Fibroblast of lung (primary cell): Measurements from ENCODE around the gene LIMS1. TPM values are rescaled to one million over a fixed set of nuclear protein-coding genes. Genes with fewer than 3 reads are reported as not detected.
"Not testable (repeated sequence)": the region's sequence is repeated elsewhere in the genome, so short reads cannot be mapped to it uniquely, and the experiment has no call there.

Experiments used
- DNase-seq, 2 donors: peaks; one replicate each; pipeline versions ENCODE4 v3.0.0 to v3.0.0-alpha.2; 2010; ENCODE audit warnings: low read depth in 2 of 2
- H2AFZ ChIP-seq: 2 replicates; pipeline ENCODE4 v1.5.1; 2012; ENCODE audit warnings: low read length, control low read depth, inconsistent platforms
- H3K27ac ChIP-seq: 2 replicates; pipeline ENCODE4 v1.5.1; 2011; ENCODE audit warnings: low read length, control low read depth; ENCODE audit not compliant: insufficient read depth
- H3K27me3 ChIP-seq: 2 replicates; pipeline ENCODE4 v1.5.1; 2011; ENCODE audit warnings: mild to moderate bottlenecking, low read length; ENCODE audit not compliant: control insufficient read depth, insufficient read depth
- H3K36me3 ChIP-seq: 2 replicates; pipeline ENCODE4 v1.5.1; 2011; ENCODE audit warnings: low read length; ENCODE audit not compliant: control insufficient read depth, insufficient read depth
- H3K4me1 ChIP-seq: 2 replicates; pipeline ENCODE4 v1.5.1; 2011; ENCODE audit warnings: low read length; ENCODE audit not compliant: control insufficient read depth, insufficient read depth; ENCODE audit errors: extremely low read depth
- H3K4me2 ChIP-seq: 2 replicates; pipeline ENCODE4 v1.5.1; 2011; ENCODE audit warnings: low read length, control low read depth; ENCODE audit not compliant: insufficient read depth; ENCODE audit errors: extremely low read depth
- H3K4me3 ChIP-seq, 4 experiments: fragments of 200-600 bp in 1 of 4; sonication (generic) in 1 of 4; replicated peaks in 1 of 4; 2 replicates each; pipeline ENCODE4 v1.5.1; 2011 to 2016; ENCODE audit warnings: low read length in 4 of 4, low read depth in 3 of 4, mild to moderate bottlenecking in 3 of 4, control low read depth in 2 of 4, inconsistent platforms in 1 of 4, mixed read lengths in 1 of 4; ENCODE audit not compliant: insufficient read depth in 1 of 4; ENCODE audit errors: control extremely low read depth in 1 of 4
- H3K79me2 ChIP-seq: 2 replicates; pipeline ENCODE4 v1.5.1; 2012; ENCODE audit warnings: mild to moderate bottlenecking, low read length, inconsistent platforms; ENCODE audit not compliant: control insufficient read depth, insufficient read depth
- H3K9ac ChIP-seq: 2 replicates; pipeline ENCODE4 v1.5.1; 2011; ENCODE audit warnings: mild to moderate bottlenecking, low read length, control low read depth; ENCODE audit not compliant: insufficient read depth
- H3K9me3 ChIP-seq: 2 replicates; pipeline ENCODE4 v1.5.1; 2012; ENCODE audit warnings: low read depth, low read length; ENCODE audit not compliant: control insufficient read depth, insufficient read depth
- H4K20me1 ChIP-seq: 2 replicates; pipeline ENCODE4 v1.5.1; 2011; ENCODE audit warnings: low read length; ENCODE audit not compliant: control insufficient read depth, insufficient read depth; ENCODE audit errors: extremely low read depth
- EZH2 ChIP-seq: IDR thresholded peaks from 2 replicates; pipeline ENCODE4 v1.5.1; 2012; ENCODE audit warnings: low read length, control low read depth, mild to moderate bottlenecking; ENCODE audit errors: missing control alignments
- polyA plus RNA-seq, 2 donors: library from polyadenylated mRNA; depleted of rRNA in 1 of 2; stranded (reverse) in 1 of 2; unstranded in 1 of 2; fragments of >200 nt; gene quantifications; 2 replicates each; pipeline ENCODE4 v1.2.1, GENCODE V29; 2011 to 2012; ENCODE audit warnings: missing spikeins in 1 of 2
- total RNA-seq: library from RNA; depleted of rRNA; stranded (reverse); fragments of >200 nt; gene quantifications from 2 replicates; pipeline ENCODE4 v1.2.1, GENCODE V29; 2014
- TF ChIP-seq, protein P1 (sequence below), 2 donors: IDR thresholded peaks in 1 of 2; conservative IDR thresholded peaks in 1 of 2; 1 replicate in 1 of 2; 2 replicates in 1 of 2; pipeline ENCODE4 v1.5.1; 2011 to 2012; ENCODE audit warnings: low read length in 2 of 2, control low read depth in 1 of 2, inconsistent platforms in 1 of 2, low read depth in 1 of 2, mild to moderate bottlenecking in 1 of 2

LIMS1 gene
- total and polyA plus RNA-seq, 2 donors (not counting 1 experiment from before 2014, with no cell fraction given), result 52.7 to 108 TPM

DNA sequence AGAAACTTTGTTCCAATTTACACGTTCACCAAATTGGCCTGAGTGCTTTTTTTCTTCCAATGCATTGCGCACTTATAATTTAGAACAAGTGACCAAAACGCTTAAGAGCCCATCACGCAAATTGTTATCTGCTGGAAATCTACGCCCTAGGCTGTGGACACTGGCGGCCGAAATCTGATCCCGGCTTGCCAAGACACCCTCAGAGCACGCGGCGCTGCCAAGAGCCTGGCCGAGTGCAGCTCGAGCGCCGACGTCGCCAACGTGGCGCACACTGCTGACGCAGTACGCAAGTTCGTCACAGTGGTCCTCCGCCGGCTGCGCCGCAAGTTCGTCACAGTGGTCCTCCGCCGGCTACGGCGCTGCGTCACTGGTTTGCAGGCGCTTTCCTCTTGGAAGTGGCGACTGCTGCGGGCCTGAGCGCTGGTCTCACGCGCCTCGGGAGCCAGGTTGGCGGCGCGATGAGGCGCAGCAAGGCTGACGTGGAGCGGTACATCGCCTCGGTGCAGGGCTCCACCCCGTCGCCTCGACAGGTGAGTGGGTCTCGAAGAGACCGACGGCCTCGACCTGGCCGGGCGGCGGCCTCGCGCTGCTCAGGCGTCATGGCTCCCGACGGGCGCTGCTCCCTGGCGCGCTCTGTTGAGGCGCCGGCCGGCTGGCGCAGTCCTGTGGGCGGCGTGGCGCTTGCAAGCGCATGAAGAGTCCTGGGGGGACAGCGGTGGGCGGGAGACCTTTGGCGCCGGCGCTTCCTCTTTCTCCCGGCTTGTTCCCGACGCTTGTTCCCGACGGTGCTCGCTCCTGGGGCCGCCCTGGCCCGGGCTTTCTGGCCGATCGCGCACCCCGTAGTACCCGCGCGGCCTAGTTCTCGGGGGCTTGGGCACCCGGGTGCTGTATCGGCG is 185.1 kb downstream of the LIMS1 start, which contains the start of gene RANBP2:
TSS of gene RANBP2 (plus strand) at position 334 of the 896 bp plus-strand sequence. CDS start at position 459, 125 bp downstream.
- H3K4me2 ChIP-seq, result peak within 1 kb of the TSS; percentile 73

GRCh38 chr2:108726048-108726447 is 191.8 kb downstream of the LIMS1 start:
- not testable (repeated sequence) for H2AFZ ChIP-seq, H3K27me3 ChIP-seq, H3K36me3 ChIP-seq, H3K4me3 ChIP-seq, H3K4me1 ChIP-seq, H3K9ac ChIP-seq, H3K4me2 ChIP-seq, H4K20me1 ChIP-seq, H3K9me3 ChIP-seq, H3K27ac ChIP-seq
- peaks cover 46% of the 10 kb centered on the region for H3K79me2 ChIP-seq
- peak in 1 of 2 donors; percentile 13 for DNase-seq

More for the DNA sequence above, 185.1 kb downstream of the LIMS1 start, which contains the start of gene RANBP2:
- Histone ChIP-seq H3K27me3 (no peaks in the 10 kb centered on the region), H3K4me1 (no peaks in the 10 kb centered on the region), H4K20me1 (no peaks in the 10 kb centered on the region), H3K27ac (peak within 1 kb of the TSS; percentile 96), H3K36me3 (no peaks in the 10 kb centered on the region), H3K9me3 (no peaks in the 10 kb centered on the region), H3K79me2 (peaks cover 33% of the 10 kb centered on the region), H3K9ac (peak within 1 kb of the TSS; percentile 95), H3K4me3 (peak within 1 kb of the TSS; percentile 79 to 89 (median 84)), H2AFZ (peak within 1 kb of the TSS; percentile 81)
- TF ChIP-seq EZH2, result no peak
- TF ChIP-seq, protein P1, sequence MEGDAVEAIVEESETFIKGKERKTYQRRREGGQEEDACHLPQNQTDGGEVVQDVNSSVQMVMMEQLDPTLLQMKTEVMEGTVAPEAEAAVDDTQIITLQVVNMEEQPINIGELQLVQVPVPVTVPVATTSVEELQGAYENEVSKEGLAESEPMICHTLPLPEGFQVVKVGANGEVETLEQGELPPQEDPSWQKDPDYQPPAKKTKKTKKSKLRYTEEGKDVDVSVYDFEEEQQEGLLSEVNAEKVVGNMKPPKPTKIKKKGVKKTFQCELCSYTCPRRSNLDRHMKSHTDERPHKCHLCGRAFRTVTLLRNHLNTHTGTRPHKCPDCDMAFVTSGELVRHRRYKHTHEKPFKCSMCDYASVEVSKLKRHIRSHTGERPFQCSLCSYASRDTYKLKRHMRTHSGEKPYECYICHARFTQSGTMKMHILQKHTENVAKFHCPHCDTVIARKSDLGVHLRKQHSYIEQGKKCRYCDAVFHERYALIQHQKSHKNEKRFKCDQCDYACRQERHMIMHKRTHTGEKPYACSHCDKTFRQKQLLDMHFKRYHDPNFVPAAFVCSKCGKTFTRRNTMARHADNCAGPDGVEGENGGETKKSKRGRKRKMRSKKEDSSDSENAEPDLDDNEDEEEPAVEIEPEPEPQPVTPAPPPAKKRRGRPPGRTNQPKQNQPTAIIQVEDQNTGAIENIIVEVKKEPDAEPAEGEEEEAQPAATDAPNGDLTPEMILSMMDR (conservative IDR thresholded peaks at IDR 0.05 in 1 of 2, IDR thresholded peaks at IDR 0.05 in 1 of 2; ENCODE audit: low read depth in 1 of 2, low read length in 2 of 2), result no peak
- peak; percentile 99 for DNase-seq

DNA sequence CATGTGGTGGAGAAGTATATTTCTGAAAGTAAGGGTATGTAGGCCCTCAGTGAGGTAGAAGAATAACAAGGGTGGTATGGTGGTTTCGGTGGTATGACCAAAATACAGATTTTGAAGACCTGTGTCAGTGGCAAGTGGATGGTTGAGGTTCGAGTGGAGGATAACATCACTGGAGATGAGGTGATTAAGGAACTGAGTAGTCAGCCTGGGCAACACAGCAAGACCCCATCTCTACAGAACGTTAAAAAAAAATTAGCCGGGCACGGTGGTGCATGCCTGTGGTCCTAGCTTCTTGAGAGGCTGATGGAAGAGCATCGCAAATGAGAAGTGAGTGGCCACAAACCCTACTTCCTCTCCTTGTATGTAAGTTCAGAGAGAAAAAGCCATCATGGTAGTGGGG is 200.4 kb downstream of the LIMS1 start:
- H4K20me1 ChIP-seq, H3K79me2 ChIP-seq, H2AFZ ChIP-seq, H3K4me2 ChIP-seq, H3K4me3 ChIP-seq, H3K9ac ChIP-seq, H3K27me3 ChIP-seq, H3K4me1 ChIP-seq, H3K36me3 ChIP-seq, H3K9me3 ChIP-seq, H3K27ac ChIP-seq: not testable (repeated sequence)
- peak in 1 of 2 donors; percentile 32 for DNase-seq

Other genes starting within 250 kb of the LIMS1 start
- gene SULT1C2, start 245.6 kb upstream of the LIMS1 start, total RNA-seq, result under 0.01 and 0.26 TPM in 2 replicates
- not detected in 2 replicates for gene SULT1C2, start 245.6 kb upstream of the LIMS1 start, polyA plus RNA-seq
- 0.26 and 0.50 TPM in 2 replicates for gene SULT1C4, start 156.5 kb upstream of the LIMS1 start, total RNA-seq
- gene SULT1C4, start 156.5 kb upstream of the LIMS1 start, polyA plus RNA-seq, result 0.05 and 0.14 TPM in 2 replicates
- gene GCC2, start 85.3 kb upstream of the LIMS1 start, total RNA-seq, result 23.6 and 26.4 TPM in 2 replicates
- gene GCC2, start 85.3 kb upstream of the LIMS1 start, polyA plus RNA-seq, result 9.4 and 16.3 TPM in 2 replicates
- 49.3 and 59.3 TPM in 2 replicates for gene RANBP2, start 185.0 kb downstream of the LIMS1 start, total RNA-seq
- 16.9 and 17.2 TPM in 2 replicates for gene RANBP2, start 185.0 kb downstream of the LIMS1 start, polyA plus RNA-seq